ENCODE data around the gene SLC22A4. TPM values are rescaled to one million over a fixed set of nuclear protein-coding genes. Genes with fewer than 3 reads are reported as not detected.

Gene SLC22A4
- total and polyA plus RNA-seq, 2 of the 8 experiments (the other 6 are each of a cell fraction or from before 2014, with no cell fraction given), result 0.45 to 0.60 TPM

DNA sequence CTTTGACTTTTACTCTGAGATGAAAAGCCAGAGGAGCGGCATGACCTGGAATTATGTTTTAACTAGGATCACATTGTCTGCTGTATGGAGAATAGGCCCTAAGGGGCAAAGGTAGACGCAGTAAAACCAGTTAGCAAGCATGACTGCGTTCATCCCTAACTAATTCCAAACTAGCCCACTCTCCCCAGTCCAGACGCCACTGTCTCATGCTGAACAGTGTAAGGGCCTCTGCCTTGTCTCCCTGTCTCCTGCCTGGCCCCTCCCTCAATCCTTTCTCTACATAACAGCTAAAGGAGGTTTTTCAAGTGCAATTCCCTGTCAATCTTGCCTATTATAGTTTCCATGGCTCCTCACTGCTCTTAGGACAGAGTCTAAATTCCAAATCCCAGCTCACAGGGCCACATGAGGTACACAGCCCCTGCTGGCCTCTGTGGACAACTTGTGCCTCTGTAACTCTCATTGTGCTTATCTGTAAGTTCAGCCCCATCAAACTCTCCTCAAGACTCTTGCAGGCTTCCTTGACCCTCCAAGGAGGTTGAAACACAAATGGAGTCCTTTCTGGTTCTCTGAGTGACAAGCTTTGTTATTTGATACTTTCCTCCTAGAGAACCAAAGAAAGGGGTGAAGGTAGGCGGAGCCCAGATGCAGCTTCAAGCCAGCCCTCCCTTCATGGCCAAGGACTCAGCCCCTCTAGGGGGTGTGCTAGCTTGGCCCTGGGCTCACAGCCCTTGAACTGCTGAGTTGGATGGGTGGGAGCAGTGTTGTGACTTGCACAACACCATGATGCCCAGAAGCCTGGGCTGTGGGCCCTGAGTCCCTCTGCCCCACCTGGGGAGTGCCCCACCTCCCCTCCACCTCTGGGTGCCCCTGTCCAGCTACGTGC is 16.0 kb upstream of the SLC22A4 start (continued):
- TF ChIP-seq, protein P1, sequence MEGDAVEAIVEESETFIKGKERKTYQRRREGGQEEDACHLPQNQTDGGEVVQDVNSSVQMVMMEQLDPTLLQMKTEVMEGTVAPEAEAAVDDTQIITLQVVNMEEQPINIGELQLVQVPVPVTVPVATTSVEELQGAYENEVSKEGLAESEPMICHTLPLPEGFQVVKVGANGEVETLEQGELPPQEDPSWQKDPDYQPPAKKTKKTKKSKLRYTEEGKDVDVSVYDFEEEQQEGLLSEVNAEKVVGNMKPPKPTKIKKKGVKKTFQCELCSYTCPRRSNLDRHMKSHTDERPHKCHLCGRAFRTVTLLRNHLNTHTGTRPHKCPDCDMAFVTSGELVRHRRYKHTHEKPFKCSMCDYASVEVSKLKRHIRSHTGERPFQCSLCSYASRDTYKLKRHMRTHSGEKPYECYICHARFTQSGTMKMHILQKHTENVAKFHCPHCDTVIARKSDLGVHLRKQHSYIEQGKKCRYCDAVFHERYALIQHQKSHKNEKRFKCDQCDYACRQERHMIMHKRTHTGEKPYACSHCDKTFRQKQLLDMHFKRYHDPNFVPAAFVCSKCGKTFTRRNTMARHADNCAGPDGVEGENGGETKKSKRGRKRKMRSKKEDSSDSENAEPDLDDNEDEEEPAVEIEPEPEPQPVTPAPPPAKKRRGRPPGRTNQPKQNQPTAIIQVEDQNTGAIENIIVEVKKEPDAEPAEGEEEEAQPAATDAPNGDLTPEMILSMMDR (IDR thresholded peaks at IDR 0.05; ENCODE audit: control extremely low read depth in 1 of 3, insufficient read depth in 1 of 3, low read depth in 1 of 3, low read length in 3 of 3), result no peak
- TF ChIP-seq USF2 (IDR thresholded peaks at IDR 0.05; ENCODE audit: low read length), result no peak
- no peak for TF ChIP-seq BCL11A (IDR thresholded peaks at IDR 0.05; ENCODE audit: low read depth in 2 of 2, low read length in 2 of 2)
- TF ChIP-seq MAX (IDR thresholded peaks at IDR 0.05), result no peak
- TF ChIP-seq PHF8 (conservative IDR thresholded peaks at IDR 0.05; ENCODE audit: low read depth, low read length), result no peak
- no peak for TF ChIP-seq KDM5A (IDR thresholded peaks at IDR 0.05; ENCODE audit: low read length)

All from H1 (cell line).